Retinal pigment epithelial cell (primary cell): Measurements from ENCODE around the gene PRPF19.

ENCODE experiments used
- DNase-seq: peaks from one replicate; pipeline ENCODE4 v3.0.0-alpha.2; 2010; ENCODE audit warnings: low read depth
- H3K4me3 ChIP-seq: 2 replicates; pipeline ENCODE4 v1.5.1; 2011; ENCODE audit warnings: mild to moderate bottlenecking, low read length, control low read depth, moderate library complexity
- CTCF ChIP-seq: conservative IDR thresholded peaks from 2 replicates; pipeline ENCODE4 v1.5.1; 2011; ENCODE audit warnings: low read depth, low read length, control low read depth, inconsistent platforms

PRPF19 gene

GRCh38 chr11:60918251-60918938 lies 12.0 kb upstream of the PRPF19 start:
- no peak overlapping the region for H3K4me3 ChIP-seq
- no peak for TF ChIP-seq CTCF
- no peak for DNase-seq

GRCh38 chr11:60917267-60917666 lies 10.9 kb upstream of the PRPF19 start:
- no peak for TF ChIP-seq CTCF
- no peak overlapping the region for H3K4me3 ChIP-seq
- no peak for DNase-seq

GRCh38 chr11:60916669-60917206 lies 10.4 kb upstream of the PRPF19 start:
- DNase-seq, result no peak
- no peak for TF ChIP-seq CTCF

GRCh38 chr11:60915248-60915914 lies 9.0 kb upstream of the PRPF19 start:
- peak overlapping the region; percentile 81 for H3K4me3 ChIP-seq
- DNase-seq, result peak; percentile 75
- TF ChIP-seq CTCF, result peak; percentile 39

More at GRCh38 chr11:60916669-60917206, 10.4 kb upstream of the PRPF19 start:
- H3K4me3 ChIP-seq, result no peak overlapping the region

GRCh38 chr11:60914633-60915247 lies 8.4 kb upstream of the PRPF19 start:
- TF ChIP-seq CTCF, result no peak
- H3K4me3 ChIP-seq, result peak overlapping the region; percentile 81
- no peak for DNase-seq

- peak within 1 kb of the TSS; percentile 81 for H3K4me3 ChIP-seq
- DNase-seq, result no peak
- TF ChIP-seq CTCF, result no peak
Observed at GRCh38 chr11:60913793-60914632, 7.6 kb upstream of the PRPF19 start, which contains the start of gene TMEM109. TMEM109 (plus strand) TSS chr11:60914158; CDS start chr11:60919694, 5,536 bp downstream.
